Fibroblast of lung (primary cell): Measurements from ENCODE around the gene GARNL3. TPM values are rescaled to one million over a fixed set of nuclear protein-coding genes. Genes with fewer than 3 reads are reported as not detected.

Experiments
- DNase-seq, 2 donors: peaks; one replicate each; pipeline versions ENCODE4 v3.0.0 to v3.0.0-alpha.2; 2010; ENCODE audit warnings: low read depth in 2 of 2
- H2AFZ ChIP-seq: 2 replicates; pipeline ENCODE4 v1.5.1; 2012; ENCODE audit warnings: low read length, control low read depth, inconsistent platforms
- H3K27ac ChIP-seq: 2 replicates; pipeline ENCODE4 v1.5.1; 2011; ENCODE audit warnings: low read length, control low read depth; ENCODE audit not compliant: insufficient read depth
- H3K27me3 ChIP-seq: 2 replicates; pipeline ENCODE4 v1.5.1; 2011; ENCODE audit warnings: mild to moderate bottlenecking, low read length; ENCODE audit not compliant: control insufficient read depth, insufficient read depth
- H3K36me3 ChIP-seq: 2 replicates; pipeline ENCODE4 v1.5.1; 2011; ENCODE audit warnings: low read length; ENCODE audit not compliant: control insufficient read depth, insufficient read depth
- H3K4me1 ChIP-seq: 2 replicates; pipeline ENCODE4 v1.5.1; 2011; ENCODE audit warnings: low read length; ENCODE audit not compliant: control insufficient read depth, insufficient read depth; ENCODE audit errors: extremely low read depth
- H3K4me2 ChIP-seq: 2 replicates; pipeline ENCODE4 v1.5.1; 2011; ENCODE audit warnings: low read length, control low read depth; ENCODE audit not compliant: insufficient read depth; ENCODE audit errors: extremely low read depth
- H3K4me3 ChIP-seq, 4 experiments: fragments of 200-600 bp in 1 of 4; sonication (generic) in 1 of 4; replicated peaks in 1 of 4; 2 replicates each; pipeline ENCODE4 v1.5.1; 2011 to 2016; ENCODE audit warnings: low read length in 4 of 4, low read depth in 3 of 4, mild to moderate bottlenecking in 3 of 4, control low read depth in 2 of 4, inconsistent platforms in 1 of 4, mixed read lengths in 1 of 4; ENCODE audit not compliant: insufficient read depth in 1 of 4; ENCODE audit errors: control extremely low read depth in 1 of 4
- H3K79me2 ChIP-seq: 2 replicates; pipeline ENCODE4 v1.5.1; 2012; ENCODE audit warnings: mild to moderate bottlenecking, low read length, inconsistent platforms; ENCODE audit not compliant: control insufficient read depth, insufficient read depth
- H3K9ac ChIP-seq: 2 replicates; pipeline ENCODE4 v1.5.1; 2011; ENCODE audit warnings: mild to moderate bottlenecking, low read length, control low read depth; ENCODE audit not compliant: insufficient read depth
- H3K9me3 ChIP-seq: 2 replicates; pipeline ENCODE4 v1.5.1; 2012; ENCODE audit warnings: low read depth, low read length; ENCODE audit not compliant: control insufficient read depth, insufficient read depth
- H4K20me1 ChIP-seq: 2 replicates; pipeline ENCODE4 v1.5.1; 2011; ENCODE audit warnings: low read length; ENCODE audit not compliant: control insufficient read depth, insufficient read depth; ENCODE audit errors: extremely low read depth
- EZH2 ChIP-seq: IDR thresholded peaks from 2 replicates; pipeline ENCODE4 v1.5.1; 2012; ENCODE audit warnings: low read length, control low read depth, mild to moderate bottlenecking; ENCODE audit errors: missing control alignments
- polyA plus RNA-seq, 2 donors: library from polyadenylated mRNA; depleted of rRNA in 1 of 2; stranded (reverse) in 1 of 2; unstranded in 1 of 2; fragments of >200 nt; gene quantifications; 2 replicates each; pipeline ENCODE4 v1.2.1, GENCODE V29; 2011 to 2012; ENCODE audit warnings: missing spikeins in 1 of 2
- total RNA-seq: library from RNA; depleted of rRNA; stranded (reverse); fragments of >200 nt; gene quantifications from 2 replicates; pipeline ENCODE4 v1.2.1, GENCODE V29; 2014
- TF ChIP-seq, protein P1 (sequence below), 2 donors: IDR thresholded peaks in 1 of 2; conservative IDR thresholded peaks in 1 of 2; 1 replicate in 1 of 2; 2 replicates in 1 of 2; pipeline ENCODE4 v1.5.1; 2011 to 2012; ENCODE audit warnings: low read length in 2 of 2, control low read depth in 1 of 2, inconsistent platforms in 1 of 2, low read depth in 1 of 2, mild to moderate bottlenecking in 1 of 2

Gene GARNL3
- total and polyA plus RNA-seq, 2 donors (not counting 1 experiment from before 2014, with no cell fraction given): 1.5 to 6.4 TPM

DNA sequence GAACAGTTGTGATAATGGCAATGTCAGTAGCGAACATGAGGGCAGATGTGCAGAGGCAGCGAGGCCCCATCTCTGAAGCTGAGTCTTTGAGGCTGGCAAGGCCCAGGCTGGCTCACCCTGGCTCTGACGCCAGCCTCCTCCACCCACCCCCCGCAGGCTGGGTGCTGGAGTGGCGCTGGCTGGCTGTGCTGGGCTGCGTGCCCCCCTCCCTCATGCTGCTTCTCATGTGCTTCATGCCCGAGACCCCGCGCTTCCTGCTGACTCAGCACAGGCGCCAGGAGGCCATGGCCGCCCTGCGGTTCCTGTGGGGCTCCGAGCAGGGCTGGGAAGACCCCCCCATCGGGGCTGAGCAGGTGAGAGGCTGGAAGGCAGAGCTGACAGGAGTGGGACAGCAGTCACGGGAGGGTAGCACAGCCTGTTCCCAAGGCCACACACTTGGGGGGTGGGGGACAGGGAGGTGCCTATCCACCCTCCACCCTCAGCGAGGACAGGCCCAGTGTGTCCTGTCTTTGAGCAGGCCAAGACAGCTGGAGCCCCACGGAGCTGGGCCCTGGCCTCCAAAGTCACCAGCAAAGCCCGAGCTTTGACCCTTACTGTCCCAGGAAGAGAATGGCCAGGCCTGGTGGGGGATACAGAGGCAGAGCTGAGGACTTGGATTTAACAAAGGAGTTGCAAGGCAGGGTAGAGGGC, 138.0 kb downstream of the GARNL3 start:
- Histone ChIP-seq H4K20me1 (no peaks in the 10 kb centered on the region), H3K4me1 (no peaks in the 10 kb centered on the region), H3K36me3 (peaks cover 2% of the 10 kb centered on the region), H2AFZ (no peak overlapping the region), H3K9ac (no peak overlapping the region), H3K79me2 (peaks cover 1% of the 10 kb centered on the region), H3K27ac (no peak overlapping the region), H3K9me3 (no peaks in the 10 kb centered on the region), H3K4me2 (no peak overlapping the region), H3K27me3 (no peaks in the 10 kb centered on the region), H3K4me3 (no peak overlapping the region)
- TF ChIP-seq EZH2: no peak
- TF ChIP-seq, protein P1, sequence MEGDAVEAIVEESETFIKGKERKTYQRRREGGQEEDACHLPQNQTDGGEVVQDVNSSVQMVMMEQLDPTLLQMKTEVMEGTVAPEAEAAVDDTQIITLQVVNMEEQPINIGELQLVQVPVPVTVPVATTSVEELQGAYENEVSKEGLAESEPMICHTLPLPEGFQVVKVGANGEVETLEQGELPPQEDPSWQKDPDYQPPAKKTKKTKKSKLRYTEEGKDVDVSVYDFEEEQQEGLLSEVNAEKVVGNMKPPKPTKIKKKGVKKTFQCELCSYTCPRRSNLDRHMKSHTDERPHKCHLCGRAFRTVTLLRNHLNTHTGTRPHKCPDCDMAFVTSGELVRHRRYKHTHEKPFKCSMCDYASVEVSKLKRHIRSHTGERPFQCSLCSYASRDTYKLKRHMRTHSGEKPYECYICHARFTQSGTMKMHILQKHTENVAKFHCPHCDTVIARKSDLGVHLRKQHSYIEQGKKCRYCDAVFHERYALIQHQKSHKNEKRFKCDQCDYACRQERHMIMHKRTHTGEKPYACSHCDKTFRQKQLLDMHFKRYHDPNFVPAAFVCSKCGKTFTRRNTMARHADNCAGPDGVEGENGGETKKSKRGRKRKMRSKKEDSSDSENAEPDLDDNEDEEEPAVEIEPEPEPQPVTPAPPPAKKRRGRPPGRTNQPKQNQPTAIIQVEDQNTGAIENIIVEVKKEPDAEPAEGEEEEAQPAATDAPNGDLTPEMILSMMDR (conservative IDR thresholded peaks at IDR 0.05 in 1 of 2, IDR thresholded peaks at IDR 0.05 in 1 of 2; ENCODE audit: low read depth in 1 of 2, low read length in 2 of 2): no peak
- DNase-seq: no peak

DNA sequence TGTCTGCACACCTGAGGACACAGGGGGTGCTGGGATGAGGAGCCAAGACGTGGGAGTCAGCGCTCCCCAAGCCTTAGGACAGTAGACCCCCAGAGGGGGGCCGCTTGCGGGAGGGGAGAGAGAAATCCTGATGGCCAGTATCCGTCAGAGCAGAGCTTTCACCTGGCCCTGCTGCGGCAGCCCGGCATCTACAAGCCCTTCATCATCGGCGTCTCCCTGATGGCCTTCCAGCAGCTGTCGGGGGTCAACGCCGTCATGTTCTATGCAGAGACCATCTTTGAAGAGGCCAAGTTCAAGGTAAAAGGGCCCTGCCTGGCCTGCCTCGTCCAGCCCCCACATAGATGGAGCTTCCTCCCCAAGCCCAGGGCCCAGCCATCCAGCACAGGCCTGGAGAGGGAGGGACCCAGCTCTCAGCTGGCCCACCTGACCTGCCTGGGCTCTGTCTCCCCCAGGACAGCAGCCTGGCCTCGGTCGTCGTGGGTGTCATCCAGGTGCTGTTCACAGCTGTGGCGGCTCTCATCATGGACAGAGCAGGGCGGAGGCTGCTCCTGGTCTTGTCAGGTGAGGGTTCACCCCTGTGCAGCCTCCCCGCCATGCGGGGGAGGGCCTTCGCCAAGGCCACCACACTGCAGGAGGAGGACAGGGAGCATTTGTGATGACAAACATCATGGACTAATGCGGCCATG, 139.1 kb downstream of the GARNL3 start:
- no peak for TF ChIP-seq EZH2
- TF ChIP-seq, protein P1 (conservative IDR thresholded peaks at IDR 0.05 in 1 of 2, IDR thresholded peaks at IDR 0.05 in 1 of 2; ENCODE audit: low read depth in 1 of 2, low read length in 2 of 2): no peak
- no peak overlapping the region for H2AFZ ChIP-seq
- H3K79me2 ChIP-seq: no peaks in the 10 kb centered on the region
- no peaks in the 10 kb centered on the region for H3K27me3 ChIP-seq
- no peaks in the 10 kb centered on the region for H3K9me3 ChIP-seq
- H3K4me2 ChIP-seq: no peak overlapping the region
- H3K36me3 ChIP-seq: peaks cover 2% of the 10 kb centered on the region
- no peak for DNase-seq
- no peaks in the 10 kb centered on the region for H4K20me1 ChIP-seq
- H3K4me1 ChIP-seq: no peaks in the 10 kb centered on the region
- H3K9ac ChIP-seq: no peak overlapping the region
- H3K4me3 ChIP-seq: no peak overlapping the region
- H3K27ac ChIP-seq: no peak overlapping the region

DNA sequence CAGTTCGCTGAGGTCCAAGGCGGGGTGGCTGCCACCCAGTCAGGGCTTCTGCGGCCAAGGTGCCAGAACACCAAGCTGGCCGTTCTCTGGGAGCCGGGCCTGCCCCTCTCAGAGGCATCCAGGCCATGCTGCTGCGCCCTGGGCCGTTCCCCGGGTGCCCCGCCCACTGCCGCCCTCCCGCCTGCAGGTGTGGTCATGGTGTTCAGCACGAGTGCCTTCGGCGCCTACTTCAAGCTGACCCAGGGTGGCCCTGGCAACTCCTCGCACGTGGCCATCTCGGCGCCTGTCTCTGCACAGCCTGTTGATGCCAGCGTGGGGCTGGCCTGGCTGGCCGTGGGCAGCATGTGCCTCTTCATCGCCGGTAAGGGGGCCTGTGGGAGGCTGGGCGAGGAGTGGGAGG, 140.1 kb downstream of the GARNL3 start:
- no peak for DNase-seq
- TF ChIP-seq, protein P1 (conservative IDR thresholded peaks at IDR 0.05 in 1 of 2, IDR thresholded peaks at IDR 0.05 in 1 of 2; ENCODE audit: low read depth in 1 of 2, low read length in 2 of 2): no peak
- TF ChIP-seq EZH2: no peak
- Histone ChIP-seq H3K9me3 (no peaks in the 10 kb centered on the region), H3K4me3 (no peak overlapping the region), H3K27me3 (no peaks in the 10 kb centered on the region), H3K79me2 (no peaks in the 10 kb centered on the region), H3K4me1 (no peaks in the 10 kb centered on the region), H4K20me1 (no peaks in the 10 kb centered on the region), H2AFZ (no peak overlapping the region), H3K27ac (no peak overlapping the region), H3K36me3 (peaks cover 2% of the 10 kb centered on the region), H3K4me2 (no peak overlapping the region), H3K9ac (no peak overlapping the region)
